ENCODE results near the gene ACOT12. TPM values are rescaled to one million over a fixed set of nuclear protein-coding genes. Genes with fewer than 3 reads are reported as not detected.

ACOT12 gene
- total RNA-seq, 1 experiment from 2014 or later = not detected

- H3K9me3 Mint-ChIP-seq = no peaks in the 10 kb centered on the region
These were observed 32.3 kb downstream of the ACOT12 start for GRCh38 chr5:81361600-81361999.

More at GRCh38 chr5:81361600-81361999, 32.3 kb downstream of the ACOT12 start:
- H3K18ac ChIP-seq (ENCODE audit: insufficient read length, low read depth, low read length) = no peak overlapping the region
- peaks cover 8 to 11% of the 10 kb centered on the region in 2 experiments for H3K4me1 Mint-ChIP-seq
- TF ChIP-seq CTCF (conservative IDR thresholded peaks at IDR 0.05) = no peak
- H3T11ph ChIP-seq (ENCODE audit: low read length) = no peak overlapping the region
- no peak overlapping the region for H4K5ac ChIP-seq (ENCODE audit: insufficient read length, low read depth, low read length)
- H3K4me2 ChIP-seq (ENCODE audit: insufficient read depth, insufficient read length, low read length) = no peak overlapping the region
- H3K9me3 ChIP-seq (ENCODE audit: control insufficient read depth, low read depth, low read length) = no peaks in the 10 kb centered on the region
- no peak overlapping the region for H4K91ac ChIP-seq (ENCODE audit: insufficient read length, low read depth, low read length)
- H2AK5ac ChIP-seq (ENCODE audit: insufficient read length, low read length) = no peak overlapping the region
- no peaks in the 10 kb centered on the region for H3K23me2 ChIP-seq (ENCODE audit: insufficient read length, low read depth, low read length, poor library complexity, severe bottlenecking)
- H3K4ac ChIP-seq (ENCODE audit: low read depth, low read length) = no peak overlapping the region
- no CpG with 5 or more reads among the region's 2 CpGs for whole genome bisulfite sequencing (ENCODE audit: extremely low coverage, insufficient read length, low lambda C conversion rate)
- H3K79me1 ChIP-seq (ENCODE audit: insufficient read depth, low read depth, low read length, poor library complexity, severe bottlenecking) = no peaks in the 10 kb centered on the region
- no peak overlapping the region for H3K56ac ChIP-seq (ENCODE audit: insufficient read length, low read depth, low read length)
- no peaks in the 10 kb centered on the region for H4K20me1 ChIP-seq (ENCODE audit: control insufficient read depth, insufficient read depth, insufficient read length)
- no peak for DNase-seq
- no peaks in the 10 kb centered on the region for H3K36me3 Mint-ChIP-seq (ENCODE audit: insufficient read depth in 1 of 3, low read depth in 3 of 3)
- H2AFZ ChIP-seq (ENCODE audit: low read length) = no peak overlapping the region
- no peak overlapping the region for H3K14ac ChIP-seq (ENCODE audit: insufficient read depth, low read length)
- H2BK15ac ChIP-seq (ENCODE audit: low read depth, low read length) = no peak overlapping the region
- H3K27ac ChIP-seq (ENCODE audit: insufficient read length, low read depth, low read length) = no peak overlapping the region
- no peak overlapping the region for H2BK12ac ChIP-seq (ENCODE audit: insufficient read length, low read depth, low read length)
- no peak overlapping the region for H2BK120ac ChIP-seq (ENCODE audit: low read depth, low read length, poor library complexity, severe bottlenecking)
- no peaks in the 10 kb centered on the region for H3K27me3 ChIP-seq (ENCODE audit: insufficient read depth, low read length)
- no peak overlapping the region for H3K23ac ChIP-seq (ENCODE audit: insufficient read length, low read depth, low read length)
- no peak overlapping the region for H2BK20ac ChIP-seq (ENCODE audit: low read depth, low read length, poor library complexity, severe bottlenecking)
- H3K4me3 Mint-ChIP-seq = no peak overlapping the region
- H3K79me2 ChIP-seq (ENCODE audit: insufficient read depth, low read length) = no peaks in the 10 kb centered on the region
- H3K9ac ChIP-seq (ENCODE audit: extremely low read depth, insufficient read length, low read length) = no peak overlapping the region
- no peak overlapping the region for H2BK5ac ChIP-seq (ENCODE audit: insufficient read length, low read length)
- H3K27me3 Mint-ChIP-seq (ENCODE audit: low read depth) = no peaks in the 10 kb centered on the region; the same call in 1 of the 2 replicates
- H4K8ac ChIP-seq (replicated peaks; ENCODE audit: insufficient read length, low read depth, low read length) = no peak overlapping the region
- no peak overlapping the region for H3K27ac Mint-ChIP-seq
- no peaks in the 10 kb centered on the region for H3K4me1 ChIP-seq (ENCODE audit: insufficient read depth, low read length)

Data from H9 (cell line).